Stimulated activated CD4-positive, alpha-beta T cell treated with anti-CD3 and anti-CD28 coated beads, TNF-alpha, amount 100 ng/mL, for 24 hours (primary cell): Measurements from ENCODE around the gene PDE8A.
"Not testable (repeated sequence)": the region's sequence is repeated elsewhere in the genome, so short reads cannot be mapped to it uniquely, and the experiment has no call there.

Experiments used
- DNase-seq, 3 experiments: peaks; one replicate each; pipeline ENCODE4 v3.0.0-alpha.2; 2020; ENCODE audit warnings: low read depth in 3 of 3

Gene PDE8A

GRCh38 chr15:84961707-84962106, 19.9 kb upstream of the PDE8A start:
- no peak for DNase-seq

- no peak for DNase-seq
Observed at GRCh38 chr15:84962955-84963354, 18.7 kb upstream of the PDE8A start.

DNA sequence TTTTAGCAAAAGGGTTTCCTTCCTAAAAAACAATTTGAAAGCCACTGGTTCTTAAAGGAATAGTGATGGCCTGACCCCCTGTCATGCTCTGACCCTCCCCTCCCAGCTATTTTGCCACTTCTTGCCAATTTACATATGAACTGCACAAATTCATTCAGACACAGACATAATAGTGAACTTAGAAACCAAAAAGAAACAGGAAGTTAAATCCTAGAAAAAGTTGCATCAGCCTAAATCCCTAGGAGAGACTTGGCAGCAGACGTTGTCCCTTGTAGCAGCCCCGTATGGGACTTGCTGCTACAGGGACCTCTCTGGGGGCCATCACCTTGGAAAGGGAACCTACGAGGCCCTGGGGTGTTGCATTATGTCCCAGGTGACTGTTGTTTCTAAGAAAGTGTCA, 14.3 kb upstream of the PDE8A start:
- DNase-seq = no peak

DNA sequence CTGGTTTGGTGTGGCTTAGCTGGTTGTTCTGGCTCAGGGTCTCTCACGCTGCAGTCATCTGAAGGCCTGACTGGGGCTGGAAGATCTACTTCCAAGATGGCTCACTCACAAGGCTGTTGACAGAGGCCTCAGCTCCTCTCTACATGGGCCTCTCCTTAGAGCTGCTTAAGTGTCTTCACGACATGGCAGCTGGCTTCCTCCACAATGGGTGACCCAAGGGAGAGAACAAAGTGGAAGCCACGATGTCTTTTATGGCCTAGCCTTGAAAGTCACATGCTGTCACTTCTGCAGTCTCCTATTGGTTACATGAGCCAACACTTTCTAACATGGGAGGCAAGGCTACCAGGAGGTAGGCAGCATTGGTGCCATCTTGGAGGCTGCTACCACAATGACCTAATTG, 13.4 kb upstream of the PDE8A start:
- no peak for DNase-seq

DNA sequence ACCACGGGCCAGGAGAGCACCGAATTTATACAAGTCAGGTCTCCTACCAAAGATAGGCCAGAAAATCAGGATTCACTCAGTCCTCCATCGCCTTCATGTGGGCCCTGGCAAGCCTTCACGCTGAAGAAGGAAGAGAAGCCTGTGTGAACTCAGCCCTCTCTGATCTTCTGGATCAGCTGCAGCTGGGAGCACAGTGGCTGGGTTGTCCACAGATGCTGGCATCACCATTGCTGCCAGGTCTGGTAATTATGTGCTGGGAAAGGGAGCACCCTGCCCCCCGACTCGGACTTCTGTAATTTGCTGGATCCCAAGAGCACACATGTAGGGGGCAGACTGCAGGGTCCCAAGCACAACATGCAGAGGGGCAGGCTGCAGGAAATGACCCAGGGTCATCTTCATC, 12.4 kb upstream of the PDE8A start:
- DNase-seq = no peak

GRCh38 chr15:84970843-84971242, 10.8 kb upstream of the PDE8A start:
- DNase-seq = no peak

- DNase-seq = no peak
Observed at GRCh38 chr15:84973492-84974460, 7.9 kb upstream of the PDE8A start.

GRCh38 chr15:84975871-84976351, 5.7 kb upstream of the PDE8A start:
- no peak for DNase-seq

DNA sequence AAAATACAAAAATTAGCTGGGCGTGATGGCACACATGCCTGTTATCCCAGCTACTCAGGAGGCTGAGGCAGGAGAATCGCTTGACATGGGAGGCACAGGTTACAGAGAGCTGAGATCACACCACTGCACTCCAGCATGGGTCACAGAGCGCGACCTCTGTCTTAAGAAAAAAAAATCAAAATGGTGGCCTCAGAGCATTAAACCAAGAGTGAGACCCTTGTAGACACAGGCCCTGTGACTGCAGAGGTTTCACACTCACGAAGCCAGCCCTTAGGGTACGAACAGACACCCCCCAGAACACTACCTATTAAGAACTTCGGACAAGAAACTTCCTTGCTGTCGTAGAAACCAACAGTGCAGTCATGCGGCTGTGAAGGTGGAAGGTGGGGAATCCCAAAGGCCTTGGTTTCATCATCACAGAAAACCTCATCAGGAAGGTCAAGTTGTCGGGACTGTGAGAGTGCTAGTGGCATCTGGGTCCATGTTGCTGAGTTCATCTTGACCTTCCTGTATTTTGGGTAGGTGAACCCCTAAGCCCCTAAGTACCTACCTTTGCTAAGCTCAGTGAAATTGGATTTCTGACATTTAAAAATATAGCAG, 4.8 kb upstream of the PDE8A start:
- DNase-seq = no peak

DNA sequence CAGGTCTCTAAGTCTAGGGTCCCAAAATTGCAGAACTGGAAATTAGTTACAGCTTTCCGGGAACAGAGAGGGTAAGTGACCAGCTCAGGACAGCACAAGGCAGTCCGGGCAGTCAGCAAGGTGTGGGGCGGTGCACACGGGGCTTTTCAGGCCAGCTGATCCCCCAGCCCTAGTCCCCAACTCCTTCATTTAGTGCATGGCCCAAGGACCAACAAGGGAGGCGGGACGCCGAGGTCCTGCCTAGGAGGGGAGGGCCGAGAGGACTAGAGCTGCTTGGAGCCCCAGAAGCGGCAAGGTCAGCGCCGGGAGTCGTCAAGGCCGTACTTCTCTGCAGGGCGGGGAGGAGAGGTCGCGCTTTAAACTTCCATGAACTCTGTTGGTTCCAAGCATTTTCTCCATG, 2.0 kb upstream of the PDE8A start:
- DNase-seq = no peak

DNA sequence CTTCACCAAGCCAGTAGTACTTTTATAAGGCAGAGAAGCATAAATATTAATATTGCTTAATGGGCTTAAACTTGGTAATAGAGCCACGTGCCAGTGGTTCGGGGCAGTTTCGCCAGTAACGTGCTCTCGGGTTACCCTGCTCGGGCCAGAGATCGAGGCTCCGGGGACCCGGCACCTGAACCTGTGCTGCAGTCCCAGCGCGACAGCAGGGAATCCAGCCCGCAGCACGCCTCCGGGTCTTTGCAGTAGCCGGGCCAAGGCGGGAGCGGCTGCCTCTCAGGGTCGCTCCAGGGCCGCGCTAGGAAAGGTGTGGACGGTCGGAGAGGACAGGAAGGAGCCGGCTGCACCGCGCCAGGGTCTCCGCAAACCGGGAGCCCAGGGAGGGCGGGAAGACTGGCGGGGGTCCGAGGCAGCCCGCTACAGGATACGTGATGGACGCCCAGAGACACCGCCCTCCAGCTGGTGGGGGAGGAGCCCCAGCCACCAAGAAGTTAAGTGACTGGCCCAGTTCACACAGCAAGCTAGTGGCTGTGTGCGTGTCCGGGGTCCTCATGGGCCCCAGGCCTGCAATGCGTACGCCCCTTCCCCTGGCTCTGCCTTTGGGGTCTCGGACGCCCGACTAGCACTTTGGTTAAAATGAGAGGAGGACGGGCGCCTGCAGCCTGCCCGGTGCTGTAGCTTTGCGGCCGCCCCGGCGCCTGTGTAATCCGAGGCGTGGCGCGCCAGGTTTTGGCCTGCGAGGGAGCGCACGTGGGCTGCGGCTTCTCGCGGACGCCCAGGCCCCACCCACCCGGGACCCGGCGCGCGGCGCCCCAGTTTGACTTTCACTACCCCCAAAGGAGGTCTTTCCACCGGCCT, 1.2 kb upstream of the PDE8A start:
- DNase-seq = peak; percentile 67 to 83 (median 67)

GRCh38 chr15:84981054-84981710, 474 bp upstream of the PDE8A start:
- DNase-seq = peak; percentile 91 to 94 (median 91)

DNA sequence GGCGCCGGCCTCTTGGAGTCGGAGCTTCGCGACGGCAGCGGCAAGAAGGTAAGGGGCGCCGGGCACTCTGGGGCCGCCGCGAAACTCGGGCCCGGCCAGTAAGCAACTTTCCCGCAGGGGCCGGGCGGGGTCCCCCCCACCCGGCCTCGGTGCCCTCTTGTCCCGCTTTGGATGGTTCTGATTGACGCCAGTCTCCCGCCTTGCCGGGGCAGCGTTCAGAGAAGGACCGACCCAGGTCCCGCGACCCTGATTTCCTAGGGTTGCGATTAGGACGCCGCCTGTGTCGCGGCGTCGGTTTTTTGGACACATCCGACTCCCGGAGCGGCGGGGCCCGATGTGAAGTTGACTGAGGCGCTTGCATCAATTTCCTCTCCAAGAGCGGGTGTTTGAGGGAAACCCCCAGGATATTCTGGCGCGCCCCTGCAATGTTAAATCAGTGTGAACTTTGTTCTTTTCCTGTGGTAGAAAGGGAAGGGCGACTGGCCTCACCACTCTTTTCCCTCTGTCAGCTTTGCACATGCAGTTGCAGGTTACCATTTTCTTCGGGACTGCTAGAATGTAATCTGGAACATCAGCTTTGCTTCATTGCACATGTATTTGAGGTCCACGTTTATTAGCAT, 755 bp downstream of the PDE8A start:
- DNase-seq = peak; percentile 14 to 58 (median 17)

- no peak for DNase-seq
Observed at GRCh38 chr15:84983294-84983693, 1.6 kb downstream of the PDE8A start.

GRCh38 chr15:84983711-84984110, 2.1 kb downstream of the PDE8A start:
- no peak for DNase-seq

GRCh38 chr15:84985158-84985557, 3.5 kb downstream of the PDE8A start:
- DNase-seq = no peak

GRCh38 chr15:84987351-84987750, 5.7 kb downstream of the PDE8A start:
- not testable (repeated sequence) for DNase-seq

GRCh38 chr15:84987949-84988624, 6.4 kb downstream of the PDE8A start:
- no peak for DNase-seq

DNA sequence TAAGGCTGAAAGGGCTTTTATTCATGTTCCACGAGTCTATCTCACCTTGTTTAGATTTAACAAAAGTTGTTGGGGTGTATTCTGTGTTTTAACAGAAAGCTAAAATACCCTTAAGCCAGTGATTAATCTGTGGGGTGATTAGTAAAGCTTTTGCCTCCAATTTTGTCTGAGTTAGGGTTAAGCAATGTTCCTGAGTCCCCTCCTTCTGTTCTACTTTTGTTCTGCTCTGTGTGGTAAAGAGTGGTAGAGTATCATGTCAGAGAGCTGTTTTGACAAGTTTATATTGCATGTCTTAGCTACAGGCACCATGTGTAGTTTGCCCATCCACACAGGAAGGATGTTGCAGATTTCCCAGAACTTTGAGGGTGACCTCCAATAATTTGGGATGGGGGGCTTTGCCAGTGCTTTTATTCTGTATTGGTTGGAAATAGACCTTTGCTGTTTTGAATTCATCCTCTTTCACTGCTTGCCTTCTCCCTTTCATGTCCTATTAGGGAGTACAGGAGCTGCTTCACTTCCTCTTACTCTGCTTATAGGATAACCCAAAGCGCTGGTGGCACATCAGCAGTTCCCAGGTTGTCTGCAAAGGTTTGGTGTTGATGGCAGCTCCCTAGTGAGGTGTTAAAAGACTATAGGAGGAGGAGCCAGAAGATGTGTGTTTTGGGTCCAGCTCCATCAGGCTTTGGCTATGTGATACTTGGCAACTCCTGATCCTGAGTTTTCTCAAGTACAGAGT, 7.4 kb downstream of the PDE8A start:
- DNase-seq = no peak

- DNase-seq = no peak
Observed at GRCh38 chr15:84990507-84990906, 8.9 kb downstream of the PDE8A start.
